HG02571 (cell line): ENCODE results near the gene GLCE.
"Not testable (repeated sequence)": the region's sequence is repeated elsewhere in the genome, so short reads cannot be mapped to it uniquely, and the experiment has no call there.

ENCODE experiments used
- ATAC-seq: cut with Tn5 transposase; IDR thresholded peaks from one replicate; pipeline ENCODE4 v1.9.1; 2021; ENCODE audit warnings: mild to moderate bottlenecking, moderate library complexity; ENCODE audit not compliant: unreplicated experiment

The GLCE gene

DNA sequence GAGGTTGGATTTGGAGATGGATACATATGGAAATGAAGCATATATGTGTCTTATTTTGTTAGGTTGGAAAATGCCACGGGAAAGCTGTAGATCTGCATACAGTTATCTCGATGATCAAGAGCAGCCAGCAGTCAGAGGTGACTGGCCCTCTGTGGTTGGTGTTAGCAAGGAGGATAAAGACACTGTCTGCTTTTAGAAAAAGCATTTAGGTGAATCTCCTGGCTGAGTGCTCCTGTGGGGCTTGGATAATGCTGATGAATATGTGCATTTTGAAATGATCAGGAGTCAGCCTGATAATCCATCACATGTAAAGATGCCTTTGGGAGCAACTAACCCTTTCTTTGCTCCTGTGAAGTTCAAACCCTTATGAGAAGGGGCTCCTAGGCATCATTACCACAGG, 24.9 kb upstream of the GLCE start:
- ATAC-seq, result no peak

DNA sequence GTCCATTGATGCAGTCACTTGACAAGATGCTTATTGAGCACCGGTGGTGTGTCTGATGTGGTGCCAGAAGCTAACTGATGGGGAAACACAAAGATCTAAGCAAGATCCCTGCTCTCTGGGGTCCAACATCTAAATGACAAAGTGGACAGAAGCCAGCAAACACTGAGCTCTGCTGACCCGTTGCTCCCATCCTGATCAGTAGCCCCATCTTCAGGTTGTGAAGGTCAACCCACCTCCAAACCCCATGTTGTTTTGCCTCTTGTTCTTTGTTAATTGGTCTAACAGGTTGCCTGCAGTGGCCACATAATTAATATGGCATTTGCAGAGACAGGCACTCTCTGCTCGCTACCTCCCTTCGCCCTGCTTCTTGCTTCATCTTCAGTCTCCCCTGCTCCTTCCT, 21.5 kb upstream of the GLCE start:
- ATAC-seq, result no peak

DNA sequence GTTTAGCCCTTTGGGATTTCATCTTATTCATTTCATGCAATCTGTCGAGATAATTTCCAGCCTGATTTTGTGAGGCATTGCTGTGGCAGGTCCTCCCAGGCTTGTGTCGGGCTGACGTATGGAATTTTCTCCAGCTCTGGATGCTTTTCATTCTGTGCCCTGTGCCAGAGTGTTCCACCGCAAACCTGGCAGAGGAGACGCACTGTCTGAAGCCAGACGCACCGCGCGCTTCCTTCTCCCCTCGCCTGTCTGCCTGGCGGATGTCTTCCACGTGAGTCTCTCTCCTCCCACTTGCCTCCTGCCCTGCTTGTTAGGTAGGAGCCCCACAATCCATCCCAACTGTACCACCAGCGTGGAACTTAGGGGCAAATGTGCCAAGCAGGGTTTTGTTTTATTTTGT, 20.1 kb upstream of the GLCE start:
- ATAC-seq, result no peak

- ATAC-seq, result no peak
Observed at GRCh38 chr15:69141286-69141701, 19.1 kb upstream of the GLCE start.

- no peak for ATAC-seq
Observed at GRCh38 chr15:69141833-69142232, 18.6 kb upstream of the GLCE start.

DNA sequence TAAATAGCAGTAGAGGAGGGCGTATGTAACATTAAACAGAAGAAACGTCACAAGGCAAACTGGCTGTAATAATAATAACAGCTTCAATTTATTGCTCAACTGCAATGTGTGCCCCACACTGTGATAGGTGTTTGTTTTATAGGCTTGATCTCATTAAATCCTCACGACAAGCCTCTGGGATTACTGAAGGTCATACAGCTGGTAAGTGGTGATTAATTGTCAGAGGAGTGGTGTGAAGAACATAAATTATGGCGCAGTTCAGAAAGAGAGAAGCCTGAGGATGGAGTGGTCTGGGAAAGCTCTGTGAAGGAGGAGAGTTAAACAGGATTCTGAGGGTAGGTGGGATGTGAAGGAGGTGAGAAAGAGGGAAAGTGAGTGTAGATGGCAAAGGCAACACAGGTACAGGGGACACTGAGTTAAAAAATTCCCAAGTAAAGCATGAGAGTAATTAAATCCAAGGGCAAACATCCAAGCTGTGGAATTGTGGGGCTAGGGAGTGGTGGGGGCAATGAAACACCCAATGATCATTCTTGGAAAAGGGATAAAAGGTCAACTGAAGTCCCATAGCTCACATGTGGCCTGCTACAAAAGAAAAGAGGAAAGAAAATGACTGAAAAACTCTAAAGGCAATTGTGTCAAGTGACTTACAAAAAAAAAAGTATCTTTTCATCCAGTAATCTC, 16.5 kb upstream of the GLCE start:
- no peak for ATAC-seq

DNA sequence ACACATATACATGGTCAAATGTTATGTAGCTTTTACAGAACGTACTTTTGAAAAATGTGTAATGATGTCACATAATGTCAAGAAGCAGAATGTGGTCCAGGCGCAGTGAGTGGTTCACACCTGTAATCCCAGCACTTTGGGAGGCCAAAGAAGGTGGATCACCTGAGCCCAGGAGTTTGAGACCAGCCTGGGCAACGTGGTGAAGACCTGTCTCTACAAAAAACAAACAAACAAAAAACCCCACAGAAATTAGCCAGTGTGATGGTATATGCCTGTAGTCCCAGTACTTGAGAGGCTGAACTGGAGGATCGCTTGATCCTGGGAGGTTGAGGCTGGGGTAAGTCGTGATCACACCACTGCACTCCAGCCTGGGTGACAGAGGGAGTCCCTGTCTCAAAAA, 15.9 kb upstream of the GLCE start:
- ATAC-seq, result no peak

DNA sequence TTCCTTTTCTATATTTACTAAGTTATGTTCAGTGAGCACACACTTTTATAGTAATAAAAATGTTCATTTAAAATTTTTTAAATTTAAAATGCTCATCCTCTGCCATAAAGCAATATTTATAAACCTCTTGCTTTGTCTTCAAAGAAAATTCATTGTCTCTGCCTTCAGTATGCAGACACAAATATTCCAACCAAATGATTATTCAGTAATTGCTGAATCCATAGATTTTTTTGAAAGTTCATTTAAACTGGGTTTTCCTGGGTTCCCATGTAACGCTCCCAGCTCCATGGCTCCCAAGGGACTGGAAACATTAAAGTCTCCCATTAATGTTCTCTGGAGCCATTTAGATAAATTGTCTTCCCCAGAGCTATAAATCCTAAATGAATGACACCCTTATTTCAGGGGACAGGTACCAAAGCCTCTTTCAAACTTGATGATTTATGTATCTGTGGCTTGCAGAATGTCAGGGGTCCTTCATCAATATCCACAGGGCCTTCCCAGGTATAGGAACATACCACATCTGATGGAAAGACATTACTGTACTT, 15.2 kb upstream of the GLCE start:
- no peak for ATAC-seq

DNA sequence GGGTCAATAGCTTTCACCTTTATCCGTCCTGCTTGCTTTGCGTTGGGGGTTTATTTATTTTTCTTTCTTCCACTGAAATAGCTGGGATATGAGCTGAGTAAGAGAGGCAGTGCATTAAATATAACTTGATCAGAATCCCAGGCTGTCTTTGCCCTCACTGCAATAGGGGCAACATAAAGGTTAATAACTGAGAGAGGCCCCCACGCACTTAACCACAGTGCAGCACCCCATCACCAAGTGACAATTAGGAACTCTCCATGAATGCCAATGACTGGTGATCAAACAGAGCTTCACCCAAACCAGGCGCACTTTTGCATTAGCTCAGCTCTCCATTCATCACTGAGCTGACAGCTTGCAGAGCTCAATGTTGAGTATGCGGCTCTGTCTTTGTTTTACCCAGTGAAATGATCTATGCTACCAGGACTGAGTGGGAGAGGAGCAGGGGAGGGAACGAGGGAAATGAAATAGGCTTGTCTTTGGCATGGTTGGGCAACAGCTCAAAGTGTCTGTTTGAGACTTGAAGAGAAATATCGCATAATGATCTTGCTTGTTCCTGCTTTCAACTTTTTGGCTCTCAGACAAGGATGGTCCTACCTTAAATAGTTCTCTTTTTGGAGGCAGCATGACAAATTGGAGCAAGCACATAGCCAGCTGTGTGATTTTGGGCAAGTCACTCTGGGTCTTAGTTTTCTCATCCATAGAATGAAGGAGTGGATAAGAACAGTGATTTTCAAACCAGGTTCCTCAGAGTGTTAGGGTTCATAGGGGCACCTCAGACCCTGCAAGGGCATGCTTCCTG, 14.5 kb upstream of the GLCE start:
- no peak for ATAC-seq

DNA sequence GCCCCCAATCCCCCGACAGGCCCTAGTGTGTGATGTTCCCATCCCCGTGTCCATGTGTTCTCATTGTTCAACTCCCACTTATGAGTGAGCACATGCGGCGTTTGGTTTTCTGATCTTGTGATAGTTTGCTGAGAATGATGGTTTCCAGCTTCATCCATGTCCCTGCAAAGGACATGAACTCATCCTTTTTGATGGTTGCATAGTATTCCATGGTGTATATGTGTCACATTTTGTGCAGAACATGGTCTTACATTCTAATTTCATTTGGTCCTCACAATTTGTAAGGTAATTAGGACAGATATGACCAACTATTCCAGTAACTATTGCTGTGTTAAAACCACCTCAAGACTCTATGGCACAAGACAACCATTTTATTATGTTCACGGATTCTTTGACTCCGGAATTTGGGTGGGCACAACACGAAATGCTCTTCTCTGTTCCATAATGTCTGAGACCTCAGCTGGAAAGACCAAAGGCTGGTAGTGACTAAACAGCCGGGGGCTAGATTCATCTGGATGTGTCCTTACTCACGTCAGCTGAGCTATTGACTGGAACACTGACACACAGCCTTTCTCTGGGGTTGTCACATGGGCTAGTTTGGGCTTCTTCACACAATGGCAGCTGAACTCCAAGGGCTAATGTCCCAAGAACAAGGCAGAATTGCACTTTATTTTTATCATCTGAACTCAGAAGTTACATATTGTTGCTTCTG, 13.6 kb upstream of the GLCE start:
- no peak for ATAC-seq

- ATAC-seq, result no peak
Observed at GRCh38 chr15:69148465-69148864, 12.0 kb upstream of the GLCE start.

- no peak for ATAC-seq
Observed at GRCh38 chr15:69149163-69149562, 11.3 kb upstream of the GLCE start.

DNA sequence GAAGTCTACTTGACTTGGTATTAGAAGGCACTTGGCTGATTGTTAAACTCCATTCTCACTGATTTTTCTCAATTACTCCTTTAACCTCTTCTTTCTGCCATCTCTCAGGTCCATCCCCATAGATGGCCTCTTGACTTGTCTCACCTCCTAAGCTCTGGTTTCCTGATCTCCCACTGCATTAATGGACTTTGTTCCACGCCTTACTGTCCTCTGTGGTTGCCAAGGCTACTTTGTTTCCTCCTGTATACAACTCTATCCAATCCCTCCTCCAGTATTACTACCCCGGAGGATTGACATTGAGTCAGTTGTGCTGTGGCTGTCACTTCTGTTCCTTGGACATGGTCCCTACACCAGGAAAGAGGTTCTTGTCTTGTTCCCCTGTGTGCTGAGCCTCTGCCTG, 10.6 kb upstream of the GLCE start:
- ATAC-seq, result no peak

DNA sequence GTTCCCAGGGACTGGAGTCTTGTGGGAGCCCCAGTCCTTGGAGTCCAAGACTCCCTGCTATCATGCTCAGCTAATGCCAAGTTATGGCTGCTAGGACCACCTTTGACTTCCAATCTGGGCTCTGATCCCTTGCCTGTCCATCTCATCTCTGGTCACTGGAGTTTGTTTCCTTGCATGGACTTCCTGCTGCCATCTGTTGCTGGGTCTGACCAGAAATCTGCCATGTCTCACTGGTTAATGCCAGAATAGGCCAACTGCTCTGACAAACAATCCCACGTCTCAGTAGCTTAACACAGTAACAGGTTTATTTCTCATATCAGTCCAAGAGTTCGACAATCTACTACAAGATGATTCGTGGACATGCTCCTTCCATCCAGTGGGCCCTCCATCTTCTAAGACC, 10.1 kb upstream of the GLCE start:
- no peak for ATAC-seq

DNA sequence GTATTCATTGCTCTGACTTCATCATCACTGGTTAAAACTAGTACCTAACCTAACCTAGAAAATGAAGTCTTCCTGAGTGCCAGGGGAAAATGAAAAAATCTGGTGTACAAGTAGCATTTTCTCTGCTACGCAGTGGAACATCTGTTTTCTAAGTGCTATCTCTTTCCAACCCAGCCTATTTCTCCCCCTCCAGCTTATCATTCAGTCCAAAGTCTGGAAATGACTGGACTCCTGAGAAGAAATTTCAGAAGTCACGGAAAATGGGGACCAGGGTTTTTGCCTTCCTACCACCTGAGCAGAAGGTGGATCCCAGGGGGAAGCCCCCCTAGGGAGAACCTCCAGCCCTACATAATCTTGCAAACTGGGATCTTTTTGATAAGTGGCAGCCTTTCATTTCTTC, 9.6 kb upstream of the GLCE start:
- ATAC-seq, result no peak

DNA sequence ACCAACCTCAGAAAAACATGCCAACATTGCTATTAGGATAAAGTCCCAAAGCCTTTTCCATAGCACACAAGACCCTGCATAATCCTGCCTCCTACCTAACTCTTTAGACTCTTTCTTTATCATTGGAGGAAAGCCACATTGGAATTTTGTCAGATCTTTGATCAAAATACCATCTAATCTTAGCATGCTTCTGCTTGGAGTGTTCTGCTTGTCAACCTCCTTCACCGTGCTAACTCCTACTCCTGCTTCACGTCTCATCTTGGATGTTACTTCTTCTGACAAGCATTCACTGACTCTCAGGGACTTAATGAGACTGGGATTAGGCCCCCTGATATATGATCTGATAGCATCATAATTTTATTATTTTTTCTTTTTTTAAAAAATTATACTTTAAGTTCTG, 7.4 kb upstream of the GLCE start:
- ATAC-seq, result no peak

DNA sequence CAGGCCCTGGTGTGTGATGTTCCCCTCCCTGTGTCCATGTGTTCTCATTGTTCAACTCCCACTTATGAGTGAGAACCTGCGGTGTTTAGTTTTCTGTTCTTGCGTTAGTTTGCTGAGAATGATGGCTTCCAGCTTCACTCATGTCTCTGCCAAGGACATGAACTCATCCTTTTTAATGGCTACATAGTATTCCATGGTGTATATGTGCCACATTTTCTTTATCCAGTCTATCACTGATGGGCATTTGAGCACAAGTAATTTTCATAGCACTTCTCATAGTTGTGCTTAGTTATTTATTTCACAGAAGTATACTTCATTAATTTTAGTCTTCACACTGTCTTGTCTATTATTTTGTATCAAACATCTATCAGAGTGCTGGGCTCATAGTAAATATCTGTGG, 6.8 kb upstream of the GLCE start:
- not testable (repeated sequence) for ATAC-seq

DNA sequence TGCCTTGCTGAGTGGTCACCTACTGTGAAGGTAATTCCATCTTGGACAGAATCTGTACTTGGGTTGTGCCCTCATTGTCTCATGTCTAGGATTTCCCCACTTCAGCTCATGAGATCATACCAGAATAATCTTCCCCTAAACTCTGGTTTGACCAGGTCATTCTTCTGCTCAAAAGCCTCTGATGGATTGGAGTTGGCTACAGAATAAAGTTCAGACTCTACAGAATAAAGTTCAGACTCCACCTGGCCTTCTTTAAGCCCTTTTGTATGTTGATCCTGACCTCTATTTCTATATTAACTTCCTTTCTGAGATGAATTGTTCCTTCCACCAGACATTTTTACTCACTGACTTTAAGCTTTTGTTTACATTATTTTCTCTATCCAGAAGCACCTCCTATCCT, 6.4 kb upstream of the GLCE start:
- ATAC-seq, result no peak

DNA sequence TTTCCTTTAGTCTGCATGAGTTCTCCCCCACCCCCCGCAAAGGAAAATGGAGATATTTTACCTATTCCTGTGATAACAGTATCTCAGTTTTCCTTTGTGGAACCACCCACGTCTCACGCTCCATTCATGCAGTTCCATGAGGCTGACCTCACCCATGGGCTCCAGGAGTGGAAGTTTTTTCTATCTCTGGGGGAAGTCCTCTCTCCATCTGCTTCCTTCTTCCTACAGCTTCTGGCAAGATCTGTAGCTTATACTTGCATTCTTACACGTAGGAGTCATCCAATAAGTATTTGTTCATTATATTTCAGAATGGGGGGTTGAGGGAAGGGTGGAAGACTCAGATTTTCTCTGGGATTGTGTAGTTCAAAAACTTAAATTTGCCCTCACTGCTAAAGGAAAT, 5.8 kb upstream of the GLCE start:
- no peak for ATAC-seq

DNA sequence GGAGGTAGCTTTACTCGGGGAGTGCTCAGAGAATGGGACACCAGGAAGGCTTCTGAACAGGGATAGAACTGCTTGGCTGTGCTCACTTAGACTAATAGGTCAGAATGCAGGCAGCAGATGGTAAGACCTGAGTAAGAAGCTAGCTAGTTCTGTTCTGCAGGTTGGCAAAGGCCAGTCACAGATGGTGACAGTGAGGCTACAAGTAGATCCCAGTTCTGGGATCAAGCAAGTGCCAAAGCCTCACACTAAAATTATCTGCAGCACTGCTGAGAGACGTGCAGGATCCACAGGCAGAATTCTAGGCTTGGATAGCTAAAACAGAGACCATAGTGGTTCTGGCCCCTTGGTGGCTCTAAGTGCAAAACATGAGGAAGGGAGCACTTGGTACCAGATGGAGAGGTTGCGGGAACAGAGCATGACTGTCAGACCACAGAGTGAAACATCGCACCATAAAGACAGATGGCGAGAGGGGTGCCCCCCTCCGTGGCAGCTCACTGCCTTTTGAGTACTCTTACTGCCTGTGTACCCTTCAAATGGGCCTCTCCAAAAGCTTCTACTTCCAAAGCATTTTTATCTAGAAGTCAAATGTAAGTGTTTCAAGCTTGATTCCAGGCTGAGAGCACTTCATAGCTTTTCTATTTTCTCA, 3.6 kb upstream of the GLCE start:
- no peak for ATAC-seq

GRCh38 chr15:69158201-69158842, 2.1 kb upstream of the GLCE start:
- no peak for ATAC-seq
